CD14-positive monocyte (primary cell): Measurements from ENCODE around the gene YWHAB. TPM values are rescaled to one million over a fixed set of nuclear protein-coding genes. Genes with fewer than 3 reads are reported as not detected.

Source experiments
- DNase-seq, 3 donors: peaks; one replicate each; pipeline ENCODE4 v3.0.0-alpha.2; 2011 to 2022
- H2AFZ ChIP-seq: 2 replicates; pipeline ENCODE4 v1.6.0; 2012; ENCODE audit warnings: mild to moderate bottlenecking, low read depth, low read length, inconsistent platforms; ENCODE audit not compliant: insufficient read depth, poor library complexity, severe bottlenecking
- H3K27ac ChIP-seq, 2 donors: 1 replicate in 1 of 2; 2 replicates in 1 of 2; pipeline ENCODE4 v1.5.1; 2012 to 2013; ENCODE audit warnings: low read length in 2 of 2, control low read depth in 1 of 2, inconsistent platforms in 1 of 2, low read depth in 1 of 2, mild to moderate bottlenecking in 1 of 2
- H3K27me3 ChIP-seq, 2 donors: one replicate each; pipeline versions ENCODE4 v1.6.0 to v1.6.1; 2011 to 2013; ENCODE audit warnings: low read length in 2 of 2; ENCODE audit not compliant: control insufficient read depth in 2 of 2, insufficient read depth in 2 of 2
- H3K36me3 ChIP-seq, 2 donors: replicated peaks in 1 of 2; 1 replicate in 1 of 2; 2 replicates in 1 of 2; pipeline versions ENCODE4 v1.5.1 to v1.6.1; 2012 to 2013; ENCODE audit warnings: low read length in 2 of 2, control low read depth in 1 of 2, inconsistent platforms in 1 of 2, mild to moderate bottlenecking in 1 of 2; ENCODE audit not compliant: insufficient read depth in 2 of 2, control insufficient read depth in 1 of 2
- H3K4me1 ChIP-seq, 2 donors: 1 replicate in 1 of 2; 2 replicates in 1 of 2; pipeline versions ENCODE4 v1.5.1 to v1.6.1; 2012 to 2013; ENCODE audit warnings: low read length in 2 of 2, control low read depth in 1 of 2, inconsistent platforms in 1 of 2, mild to moderate bottlenecking in 1 of 2, moderate library complexity in 1 of 2; ENCODE audit not compliant: insufficient read depth in 2 of 2, control insufficient read depth in 1 of 2
- H3K4me2 ChIP-seq: replicated peaks from 2 replicates; pipeline ENCODE3; 2012; ENCODE audit warnings: low read length, moderate library complexity, mild to moderate bottlenecking; ENCODE audit not compliant: poor library complexity, severe bottlenecking; ENCODE audit errors: extremely low read depth
- H3K4me3 ChIP-seq, 3 experiments: fragments of 200-600 bp in 1 of 3; sonication (generic) in 1 of 3; replicated peaks in 1 of 3; 1 replicate in 2 of 3; 2 replicates in 1 of 3; pipeline ENCODE4 v1.5.1; 2011 to 2013; ENCODE audit warnings: low read length in 3 of 3, mild to moderate bottlenecking in 3 of 3, control low read depth in 2 of 3, low read depth in 2 of 3, inconsistent platforms in 1 of 3, moderate library complexity in 1 of 3
- H3K79me2 ChIP-seq: 2 replicates; pipeline ENCODE4 v1.6.0; 2012; ENCODE audit warnings: mild to moderate bottlenecking, control low read depth, inconsistent platforms, low read length, moderate library complexity; ENCODE audit not compliant: insufficient read depth
- H3K9ac ChIP-seq: 2 replicates; pipeline ENCODE4 v1.6.0; 2017; ENCODE audit warnings: low read length, mild to moderate bottlenecking; ENCODE audit not compliant: insufficient read depth, poor library complexity, severe bottlenecking
- H3K9me3 ChIP-seq, 2 donors: replicated peaks in 1 of 2; 1 replicate in 1 of 2; 2 replicates in 1 of 2; pipeline versions ENCODE4 v1.5.1 to v1.6.1; 2012 to 2013; ENCODE audit warnings: low read length in 2 of 2, control low read depth in 1 of 2; ENCODE audit not compliant: control insufficient read depth in 1 of 2, insufficient read depth in 1 of 2
- H4K20me1 ChIP-seq: 2 replicates; pipeline ENCODE4 v1.6.0; 2012; ENCODE audit warnings: mild to moderate bottlenecking, low read length, control low read depth, moderate library complexity; ENCODE audit not compliant: insufficient read depth
- H3K27ac Mint-ChIP-seq, 7 donors: one replicate each; pipeline ENCODE4 v1.8.0; 2020; ENCODE audit warnings: mild to moderate bottlenecking in 7 of 7, mixed read lengths in 7 of 7, moderate library complexity in 6 of 7, inconsistent platforms in 2 of 7
- H3K27me3 Mint-ChIP-seq, 3 donors: one replicate each; pipeline ENCODE4 v1.8.0; 2021 to 2022; ENCODE audit warnings: low read depth in 3 of 3, mild to moderate bottlenecking in 3 of 3, mixed read lengths in 3 of 3, moderate library complexity in 3 of 3, inconsistent platforms in 1 of 3
- H3K36me3 Mint-ChIP-seq, 2 donors: one replicate each; pipeline ENCODE4 v1.8.0; 2020; ENCODE audit warnings: mixed read lengths in 2 of 2, inconsistent platforms in 1 of 2, mild to moderate bottlenecking in 1 of 2
- H3K4me1 Mint-ChIP-seq: one replicate; pipeline ENCODE4 v1.8.0; 2020; ENCODE audit warnings: mild to moderate bottlenecking, mixed read lengths
- H3K4me3 Mint-ChIP-seq, 2 donors: one replicate each; pipeline ENCODE4 v1.8.0; 2020; ENCODE audit warnings: mild to moderate bottlenecking in 2 of 2, mixed read lengths in 2 of 2, moderate library complexity in 1 of 2
- H3K9me3 Mint-ChIP-seq, 7 donors: one replicate each; pipeline ENCODE4 v1.8.0; 2020 to 2022; ENCODE audit warnings: mixed read lengths in 7 of 7, mild to moderate bottlenecking in 6 of 7, moderate library complexity in 6 of 7, inconsistent platforms in 2 of 7
- WGBS: methylation state at CpG from one replicate; pipeline ENCODE4 v1.1.5; 2013; ENCODE audit warnings: missing lambda C conversion rate; ENCODE audit not compliant: insufficient coverage; 5-methylcytosine and 5-hydroxymethylcytosine counted together
- intact Hi-C, 2 donors: fragments of 100-400 bp; cut with micrococcal nuclease; formaldehyde crosslinking; loops; one replicate each; pipeline versions ENCODE4 v1.15.0 to v1.15.1; 2023
- polyA plus RNA-seq, 3 donors: library from polyadenylated mRNA; depleted of rRNA in 1 of 3; unstranded in 2 of 3; stranded (reverse) in 1 of 3; fragments of 300-500 nt in 2 of 3; fragments of >200 nt in 1 of 3; fragmentation: Illumina TruSeq in 2 of 3; gene quantifications; 1 replicate in 2 of 3; 2 replicates in 1 of 3; pipeline ENCODE4 v1.2.3, GENCODE V29; 2012 to 2021
- TF ChIP-seq, protein P1 (sequence below): fragments of 200-600 bp; IDR thresholded peaks from one replicate; pipeline ENCODE4 v1.8.0; 2022; ENCODE audit warnings: antibody characterized with exemption, mild to moderate bottlenecking

The YWHAB gene
- polyA plus RNA-seq, 3 donors: 126 to 654 (median 504) TPM

DNA sequence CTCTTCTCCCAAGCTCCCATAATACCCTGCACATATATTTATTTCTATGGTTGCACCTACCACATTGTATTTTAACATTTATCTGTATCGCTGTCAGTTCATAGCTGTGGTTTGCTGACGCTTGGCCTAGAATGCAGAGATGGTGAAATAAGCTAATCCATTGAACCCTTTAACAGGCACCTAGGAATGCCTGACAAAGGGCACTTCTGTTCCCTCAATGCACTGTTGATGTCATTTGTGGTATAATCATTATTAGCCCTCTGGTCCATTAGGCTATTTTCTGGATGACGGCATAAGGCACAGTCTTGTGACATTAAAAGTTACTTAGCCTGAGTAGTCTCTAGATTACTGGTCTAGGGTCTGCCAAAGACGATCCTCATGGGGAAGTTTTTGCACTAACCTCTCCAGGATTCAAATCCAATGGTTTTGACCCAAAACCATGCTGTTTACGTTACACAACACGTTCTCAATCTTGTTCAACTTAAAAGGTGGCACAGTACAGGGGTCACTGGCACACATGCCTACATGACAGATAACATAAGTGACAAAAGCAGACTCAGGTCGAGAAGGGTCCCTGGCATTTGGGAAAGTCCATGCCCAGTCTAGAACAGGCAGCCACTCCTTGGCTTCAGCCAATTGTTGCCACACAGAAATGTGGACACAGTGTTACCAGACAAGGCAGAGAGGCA is 2.1 kb upstream of the YWHAB start:
- Histone ChIP-seq H3K9ac (no peak overlapping the region), H4K20me1 (peaks cover 25% of the 10 kb centered on the region), H3K27me3 (no peaks in the 10 kb centered on the region), H3K27ac (no peak overlapping the region), H2AFZ (no peak overlapping the region), H3K4me1 (peaks cover 24 to 35% of the 10 kb centered on the region in 2 donors), H3K4me2 (no peak overlapping the region), H3K9me3 (no peaks in the 10 kb centered on the region), H3K4me3 (no peak overlapping the region), H3K79me2 (peaks cover 34% of the 10 kb centered on the region), H3K36me3 (peaks cover 4 to 7% of the 10 kb centered on the region in 2 donors)
- Mint-ChIP-seq H3K27me3 (peaks cover 0 to 1% (median 0%) of the 10 kb centered on the region in 3 donors), H3K4me3 (no peak overlapping the region), H3K36me3 (no peaks in the 10 kb centered on the region), H3K9me3 (peaks cover 0 to 3% (median 0%) of the 10 kb centered on the region in 7 donors), H3K27ac (peak overlapping the region in 1 of 7 donors; percentile 1), H3K4me1 (peaks cover 33% of the 10 kb centered on the region)
- DNase-seq: no peak
- intact Hi-C loops: loop anchor here in 1 of 2 donors (10.0 kb wide), 1 partner anchor 679 kb away; no protein-coding TSS in a partner anchor
- TF ChIP-seq, protein P1, sequence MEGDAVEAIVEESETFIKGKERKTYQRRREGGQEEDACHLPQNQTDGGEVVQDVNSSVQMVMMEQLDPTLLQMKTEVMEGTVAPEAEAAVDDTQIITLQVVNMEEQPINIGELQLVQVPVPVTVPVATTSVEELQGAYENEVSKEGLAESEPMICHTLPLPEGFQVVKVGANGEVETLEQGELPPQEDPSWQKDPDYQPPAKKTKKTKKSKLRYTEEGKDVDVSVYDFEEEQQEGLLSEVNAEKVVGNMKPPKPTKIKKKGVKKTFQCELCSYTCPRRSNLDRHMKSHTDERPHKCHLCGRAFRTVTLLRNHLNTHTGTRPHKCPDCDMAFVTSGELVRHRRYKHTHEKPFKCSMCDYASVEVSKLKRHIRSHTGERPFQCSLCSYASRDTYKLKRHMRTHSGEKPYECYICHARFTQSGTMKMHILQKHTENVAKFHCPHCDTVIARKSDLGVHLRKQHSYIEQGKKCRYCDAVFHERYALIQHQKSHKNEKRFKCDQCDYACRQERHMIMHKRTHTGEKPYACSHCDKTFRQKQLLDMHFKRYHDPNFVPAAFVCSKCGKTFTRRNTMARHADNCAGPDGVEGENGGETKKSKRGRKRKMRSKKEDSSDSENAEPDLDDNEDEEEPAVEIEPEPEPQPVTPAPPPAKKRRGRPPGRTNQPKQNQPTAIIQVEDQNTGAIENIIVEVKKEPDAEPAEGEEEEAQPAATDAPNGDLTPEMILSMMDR: no peak
- WGBS: 98% methylated on average over 5 of the region's 7 CpGs

DNA sequence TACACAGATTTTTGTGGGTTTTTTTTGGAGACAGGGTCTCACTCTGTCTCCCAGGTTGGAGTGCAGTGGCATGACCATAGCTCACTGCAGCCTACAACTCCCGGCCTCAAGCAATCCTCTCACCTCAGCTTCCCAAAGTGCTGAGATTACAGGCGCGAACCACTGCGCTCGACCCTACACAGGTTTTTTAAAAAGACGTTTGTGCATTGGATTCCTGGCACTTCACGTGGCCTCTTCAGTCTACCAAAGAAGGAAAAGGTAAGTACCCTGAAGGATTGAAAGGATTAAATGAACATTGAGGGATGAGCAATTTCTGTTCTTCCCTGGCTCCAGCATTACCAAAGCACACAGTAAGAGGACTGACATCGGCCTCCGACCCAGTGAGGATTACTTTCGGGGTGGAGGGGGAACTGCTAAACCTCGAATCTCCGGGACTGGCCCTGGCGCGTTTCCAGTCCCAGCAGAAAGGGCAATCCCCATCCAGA is 556 bp upstream of the YWHAB start:
- Histone ChIP-seq H3K4me1 (peaks cover 37 to 51% of the 10 kb centered on the region in 2 donors), H3K9ac (peak overlapping the region; percentile 98), H3K79me2 (peaks cover 50% of the 10 kb centered on the region), H3K27me3 (no peaks in the 10 kb centered on the region), H2AFZ (peak overlapping the region; percentile 69), H4K20me1 (peaks cover 41% of the 10 kb centered on the region), H3K27ac (peak overlapping the region; percentile 89 to 94), H3K4me2 (peak overlapping the region; percentile 96), H3K4me3 (peak overlapping the region; percentile 88 to 98 (median 92)), H3K9me3 (no peaks in the 10 kb centered on the region), H3K36me3 (peaks cover 4 to 9% of the 10 kb centered on the region in 2 donors)
- Mint-ChIP-seq H3K4me3 (peak overlapping the region; percentile 91 to 96), H3K27ac (peak overlapping the region; percentile 87 to 94 (median 91)), H3K4me1 (peaks cover 49% of the 10 kb centered on the region), H3K9me3 (peaks cover 0 to 3% (median 0%) of the 10 kb centered on the region in 7 donors), H3K27me3 (no peaks in the 10 kb centered on the region), H3K36me3 (peaks cover 0 to 9% of the 10 kb centered on the region in 2 donors)
- TF ChIP-seq, protein P1: no peak
- 0% methylated on average over 4 of the region's 14 CpGs for WGBS
- DNase-seq: no peak
- intact Hi-C loops: loop anchor here (5.0 to 10.0 kb wide), 2 partner anchors 82 to 680 kb away; partner anchors contain the start of gene STK4 (in 2 of the 2)
